HepG2 (cell line): Measurements from ENCODE around the gene GALNT8. TPM values are rescaled to one million over a fixed set of nuclear protein-coding genes. Genes with fewer than 3 reads are reported as not detected.

Experiments
- ATAC-seq: fragments of 200-7000 bp; cut with Tn5 transposase; 3 replicates; pipeline ENCODE4 v1.9.1; 2020; ENCODE audit warnings: mild to moderate bottlenecking, moderate library complexity
- BruUV-seq: library from RNA; stranded (reverse); fragments of 400-500 nt; replicated peaks from 2 replicates; lab custom pipeline; 2021; lab: Mats Ljungman, UMichigan
- CTCF ChIA-PET: fragments of 300-600 bp; formaldehyde crosslinking; extraction: SDS; loops from one replicate; lab custom pipeline; 2021; ENCODE audit warnings: low total read pairs, inconsistent platforms, low intra/inter-chr PET ratio; lab: Yijun Ruan, JAX
- POLR2A ChIA-PET: fragments of 350-600 bp; sonication (Branson Sonifier 250); formaldehyde crosslinking; loops from one replicate; lab custom pipeline; 2020; ENCODE audit warnings: antibody characterized with exemption, inconsistent platforms; lab: Yijun Ruan, JAX
- DNase-seq: peaks from one replicate; pipeline ENCODE4 v3.0.0-alpha.2; 2015; ENCODE audit warnings: low spot score
- FAIRE-seq: peaks from 3 replicates; lab custom pipeline; 2011; peaks lifted over from hg19 to GRCh38; lab: Jason Lieb, UNC
- H2AFZ ChIP-seq: one replicate; pipeline ENCODE4 v1.6.1; 2011; ENCODE audit warnings: low read length, inconsistent platforms
- H3K27ac ChIP-seq: fragments of 300-600 bp; 3 replicates; pipeline ENCODE4 v1.8.0; 2011; ENCODE audit warnings: mixed run types, mild to moderate bottlenecking, mixed read lengths, low read length, inconsistent platforms; ENCODE audit not compliant: insufficient read depth; ENCODE audit errors: extremely low read length
- H3K27me3 ChIP-seq, 2 experiments: fragments of 200-600 bp in 1 of 2; 2 replicates in 1 of 2; 3 replicates in 1 of 2; pipeline versions ENCODE4 v1.6.0 to v1.8.0; 2011; ENCODE audit warnings: low read length in 2 of 2, mild to moderate bottlenecking in 2 of 2, moderate library complexity in 2 of 2, inconsistent platforms in 1 of 2; ENCODE audit not compliant: insufficient read depth in 2 of 2, control insufficient read depth in 1 of 2
- H3K36me3 ChIP-seq, 2 experiments: fragments of 200-600 bp in 1 of 2; replicated peaks in 1 of 2; 2 replicates in 1 of 2; 3 replicates in 1 of 2; pipeline versions ENCODE4 v1.5.1 to v1.8.0; 2011; ENCODE audit warnings: low read length in 2 of 2, inconsistent platforms in 1 of 2; ENCODE audit not compliant: insufficient read depth in 2 of 2, control insufficient read depth in 1 of 2
- H3K4me1 ChIP-seq: 2 replicates; pipeline ENCODE4 v1.5.1; 2012; ENCODE audit warnings: low read length, inconsistent platforms; ENCODE audit not compliant: insufficient read depth
- H3K4me2 ChIP-seq: 2 replicates; pipeline ENCODE4 v1.6.0; 2011; ENCODE audit warnings: low read depth, low read length, inconsistent platforms
- H3K4me3 ChIP-seq, 3 experiments: fragments of 200-600 bp in 1 of 3; sonication (generic), shearing (Covaris generic) in 1 of 3; replicated peaks in 1 of 3; 2 replicates each; pipeline ENCODE4 v1.5.1; 2011 to 2016; ENCODE audit warnings: low read length in 3 of 3, inconsistent platforms in 2 of 3, low read depth in 2 of 3, mild to moderate bottlenecking in 2 of 3, control low read depth in 1 of 3, mixed read lengths in 1 of 3; ENCODE audit not compliant: insufficient read depth in 1 of 3
- H3K79me2 ChIP-seq: one replicate; pipeline ENCODE4 v1.6.1; 2011; ENCODE audit warnings: low read length, inconsistent platforms; ENCODE audit not compliant: insufficient read depth
- H3K9ac ChIP-seq: 2 replicates; pipeline ENCODE4 v1.6.0; 2011; ENCODE audit warnings: mild to moderate bottlenecking, low read depth, low read length, inconsistent platforms; ENCODE audit not compliant: insufficient read depth
- H3K9me3 ChIP-seq: 2 replicates; pipeline ENCODE4 v1.5.1; 2012; ENCODE audit warnings: mild to moderate bottlenecking, low read length
- H4K20me1 ChIP-seq: 2 replicates; pipeline ENCODE4 v1.6.0; 2011; ENCODE audit warnings: inconsistent platforms, mild to moderate bottlenecking, low read length, moderate library complexity; ENCODE audit not compliant: insufficient read depth
- CEBPB ChIP-seq: IDR thresholded peaks from 2 replicates; pipeline ENCODE4 v1.6.1; 2011; ENCODE audit warnings: low read depth, low read length, improper control_type of control experiment, borderline replicate concordance
- HDAC2 ChIP-seq: sonication (generic); formaldehyde crosslinking; IDR thresholded peaks from 2 replicates; pipeline ENCODE4 v1.4.0; 2020; ENCODE audit warnings: missing genetic modification reagents
- MIER2 ChIP-seq: IDR thresholded peaks from 2 replicates; pipeline ENCODE4 v1.6.1; 2016; ENCODE audit warnings: missing biosample characterization, missing genetic modification reagents
- PAX8 ChIP-seq: sonication (generic); formaldehyde crosslinking; IDR thresholded peaks from 2 replicates; pipeline ENCODE4 v1.8.0; 2022; ENCODE audit warnings: mild to moderate bottlenecking, missing genetic modification reagents, borderline replicate concordance
- TCF7 ChIP-seq: sonication (generic); IDR thresholded peaks from 2 replicates; pipeline ENCODE4 v1.6.1; 2016; ENCODE audit warnings: antibody characterized with exemption, low read depth
- TRIM24 ChIP-seq: sonication (generic); formaldehyde crosslinking; IDR thresholded peaks from 2 replicates; pipeline ENCODE4 v1.8.0; 2022; ENCODE audit warnings: mild to moderate bottlenecking, missing genetic modification reagents
- ZBTB4 ChIP-seq: sonication (generic); formaldehyde crosslinking; IDR thresholded peaks from 2 replicates; pipeline ENCODE4 v1.4.0; 2020; ENCODE audit warnings: missing genetic modification reagents, mild to moderate bottlenecking, borderline replicate concordance
- ZKSCAN5 ChIP-seq: sonication (generic); formaldehyde crosslinking; IDR thresholded peaks from 2 replicates; pipeline ENCODE4 v1.5.1; 2020; ENCODE audit warnings: mild to moderate bottlenecking, missing genetic modification reagents
- ZNF207 ChIP-seq: fragments of 450-650 bp; IDR thresholded peaks from 2 replicates; pipeline ENCODE4 v1.6.1; 2016; ENCODE audit warnings: antibody characterized with exemption, borderline replicate concordance
- ZNF543 ChIP-seq: sonication (generic); formaldehyde crosslinking; IDR thresholded peaks from 2 replicates; pipeline ENCODE4 v1.4.0; 2020; ENCODE audit warnings: mild to moderate bottlenecking, missing genetic modification reagents
- WGBS: methylation state at CpG from one replicate; pipeline ENCODE4 v1.1.6; 2017; ENCODE audit warnings: low lambda C conversion rate; 5-methylcytosine and 5-hydroxymethylcytosine counted together
- in situ Hi-C: cut with HindIII; loops from 2 replicates; pipeline ENCODE4 v1.10.0; 2017; ENCODE audit warnings: low pct_unique_long_range_greater_than_20kb; ENCODE audit not compliant: extremely low pct_ligation_motif_present
- intact Hi-C: fragments of 100-400 bp; cut with micrococcal nuclease; formaldehyde crosslinking; loops from one replicate; pipeline ENCODE4 v1.10.0; 2022; ENCODE audit not compliant: unreplicated experiment
- polyA plus RNA-seq, 8 experiments: library from polyadenylated mRNA; depleted of rRNA in 3 of 8; stranded (reverse) in 7 of 8; unstranded in 1 of 8; fragments of >200 nt; fragmentation: Illumina TruSeq in 4 of 8; extraction: Trizol in 4 of 8; gene quantifications; 2 replicates each; pipeline versions ENCODE4 v1.2.1 to v1.2.3, GENCODE V29; 2011 to 2016; ENCODE audit warnings: low read depth in 4 of 8, missing spikeins in 1 of 8, mixed read lengths in 1 of 8; ENCODE audit not compliant: insufficient read depth in 1 of 8
- total RNA-seq, 5 experiments: library from RNA; depleted of rRNA; stranded (reverse); fragments of >200 nt; fragmentation: Illumina TruSeq; extraction: Trizol; gene quantifications; 2 replicates each; pipeline ENCODE4 v1.2.3, GENCODE V29; 2016; ENCODE audit warnings: low read depth in 1 of 5
- TF ChIP-seq, protein P1 (sequence below): sonication (generic); formaldehyde crosslinking; IDR thresholded peaks from 2 replicates; pipeline ENCODE4 v1.5.1; 2020; ENCODE audit warnings: mild to moderate bottlenecking, moderate library complexity, missing genetic modification reagents
- TF ChIP-seq, protein P2 (sequence below): sonication (generic); formaldehyde crosslinking; IDR thresholded peaks from 2 replicates; pipeline ENCODE4 v1.4.0; 2020; ENCODE audit warnings: mild to moderate bottlenecking, missing genetic modification reagents

The GALNT8 gene
- total and polyA plus RNA-seq, 2 of the 13 experiments (the other 11 are each of a cell fraction or from before 2014, with no cell fraction given), result 0.45 TPM; not detected in 1

GRCh38 chr12:4814485-4814884, 94.3 kb downstream of the GALNT8 start:
- no peak for TF ChIP-seq ZNF543 (CRISPR knock-in tag)
- no peak for TF ChIP-seq ZBTB4 (CRISPR knock-in tag)
- TF ChIP-seq ZNF207, result no peak
- TF ChIP-seq PAX8 (CRISPR knock-in tag), result no peak
- no peak for TF ChIP-seq TCF7
- TF ChIP-seq MIER2 (CRISPR knock-in tag), result no peak
- TF ChIP-seq CEBPB, result no peak
- no peak for TF ChIP-seq TRIM24 (CRISPR knock-in tag)
- TF ChIP-seq, protein P1, sequence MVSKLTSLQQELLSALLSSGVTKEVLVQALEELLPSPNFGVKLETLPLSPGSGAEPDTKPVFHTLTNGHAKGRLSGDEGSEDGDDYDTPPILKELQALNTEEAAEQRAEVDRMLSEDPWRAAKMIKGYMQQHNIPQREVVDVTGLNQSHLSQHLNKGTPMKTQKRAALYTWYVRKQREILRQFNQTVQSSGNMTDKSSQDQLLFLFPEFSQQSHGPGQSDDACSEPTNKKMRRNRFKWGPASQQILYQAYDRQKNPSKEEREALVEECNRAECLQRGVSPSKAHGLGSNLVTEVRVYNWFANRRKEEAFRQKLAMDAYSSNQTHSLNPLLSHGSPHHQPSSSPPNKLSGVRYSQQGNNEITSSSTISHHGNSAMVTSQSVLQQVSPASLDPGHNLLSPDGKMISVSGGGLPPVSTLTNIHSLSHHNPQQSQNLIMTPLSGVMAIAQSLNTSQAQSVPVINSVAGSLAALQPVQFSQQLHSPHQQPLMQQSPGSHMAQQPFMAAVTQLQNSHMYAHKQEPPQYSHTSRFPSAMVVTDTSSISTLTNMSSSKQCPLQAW (CRISPR knock-in tag), result no peak
- no peak for TF ChIP-seq HDAC2
- TF ChIP-seq, protein P2, sequence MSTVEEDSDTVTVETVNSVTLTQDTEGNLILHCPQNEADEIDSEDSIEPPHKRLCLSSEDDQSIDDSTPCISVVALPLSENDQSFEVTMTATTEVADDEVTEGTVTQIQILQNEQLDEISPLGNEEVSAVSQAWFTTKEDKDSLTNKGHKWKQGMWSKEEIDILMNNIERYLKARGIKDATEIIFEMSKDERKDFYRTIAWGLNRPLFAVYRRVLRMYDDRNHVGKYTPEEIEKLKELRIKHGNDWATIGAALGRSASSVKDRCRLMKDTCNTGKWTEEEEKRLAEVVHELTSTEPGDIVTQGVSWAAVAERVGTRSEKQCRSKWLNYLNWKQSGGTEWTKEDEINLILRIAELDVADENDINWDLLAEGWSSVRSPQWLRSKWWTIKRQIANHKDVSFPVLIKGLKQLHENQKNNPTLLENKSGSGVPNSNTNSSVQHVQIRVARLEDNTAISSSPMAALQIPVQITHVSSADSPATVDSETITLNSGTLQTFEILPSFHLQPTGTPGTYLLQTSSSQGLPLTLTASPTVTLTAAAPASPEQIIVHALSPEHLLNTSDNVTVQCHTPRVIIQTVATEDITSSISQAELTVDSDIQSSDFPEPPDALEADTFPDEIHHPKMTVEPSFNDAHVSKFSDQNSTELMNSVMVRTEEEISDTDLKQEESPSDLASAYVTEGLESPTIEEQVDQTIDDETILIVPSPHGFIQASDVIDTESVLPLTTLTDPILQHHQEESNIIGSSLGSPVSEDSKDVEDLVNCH (CRISPR knock-in tag), result no peak
- no peak for TF ChIP-seq ZKSCAN5
- TF ChIP-seq, all 625 proteins: peak for 0
- Histone ChIP-seq H3K79me2 (no peaks in the 10 kb centered on the region), H3K36me3 (no peaks in the 10 kb centered on the region), H3K4me1 (no peaks in the 10 kb centered on the region), H3K4me2 (no peak overlapping the region), H3K27me3 (peaks cover 1 to 11% of the 10 kb centered on the region in 2 experiments; a peak in 2 of 5 replicates), H2AFZ (no peak overlapping the region), H4K20me1 (no peaks in the 10 kb centered on the region), H3K4me3 (no peak overlapping the region), H3K9ac (no peak overlapping the region), H3K9me3 (no peaks in the 10 kb centered on the region), H3K27ac (no peak overlapping the region)
- FAIRE-seq (no peak), ATAC-seq (no peak), DNase-seq (no peak)
- intact Hi-C loops, result no loop called here
- in situ Hi-C loops, result no loop called here
- ChIA-PET CTCF (no interaction called here), POLR2A (no interaction called here)
- no TSS peak for BruUV-seq
- 3% methylated on average over 8 of the region's 9 CpGs for WGBS
